ENCODE data around the gene PGAP6. TPM values are rescaled to one million over a fixed set of nuclear protein-coding genes. Genes with fewer than 3 reads are reported as not detected.

Gene PGAP6
- total and polyA plus RNA-seq, 9 of the 15 experiments (the other 6 are each of a cell fraction or from before 2014, with no cell fraction given) = 0.45 to 50.2 (median 39.3) TPM

GRCh38 chr16:361872-362701, 19.7 kb downstream of the PGAP6 start (continued):
- no peak for TF ChIP-seq DIDO1 (tag; IDR thresholded peaks at IDR 0.05; ENCODE audit: low read depth)
- TF ChIP-seq, protein P1, sequence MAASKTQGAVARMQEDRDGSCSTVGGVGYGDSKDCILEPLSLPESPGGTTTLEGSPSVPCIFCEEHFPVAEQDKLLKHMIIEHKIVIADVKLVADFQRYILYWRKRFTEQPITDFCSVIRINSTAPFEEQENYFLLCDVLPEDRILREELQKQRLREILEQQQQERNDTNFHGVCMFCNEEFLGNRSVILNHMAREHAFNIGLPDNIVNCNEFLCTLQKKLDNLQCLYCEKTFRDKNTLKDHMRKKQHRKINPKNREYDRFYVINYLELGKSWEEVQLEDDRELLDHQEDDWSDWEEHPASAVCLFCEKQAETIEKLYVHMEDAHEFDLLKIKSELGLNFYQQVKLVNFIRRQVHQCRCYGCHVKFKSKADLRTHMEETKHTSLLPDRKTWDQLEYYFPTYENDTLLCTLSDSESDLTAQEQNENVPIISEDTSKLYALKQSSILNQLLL (CRISPR knock-in tag; IDR thresholded peaks at IDR 0.05; ENCODE audit: borderline replicate concordance) = no peak
- no peak for TF ChIP-seq BRF2 (IDR thresholded peaks at IDR 0.05; ENCODE audit: borderline replicate concordance, insufficient read depth, insufficient read length)
- TF ChIP-seq RB1 (IDR thresholded peaks at IDR 0.05; ENCODE audit: low read depth) = peak; percentile 72; the same call in 1 of the 2 replicates
- TF ChIP-seq, protein P2, sequence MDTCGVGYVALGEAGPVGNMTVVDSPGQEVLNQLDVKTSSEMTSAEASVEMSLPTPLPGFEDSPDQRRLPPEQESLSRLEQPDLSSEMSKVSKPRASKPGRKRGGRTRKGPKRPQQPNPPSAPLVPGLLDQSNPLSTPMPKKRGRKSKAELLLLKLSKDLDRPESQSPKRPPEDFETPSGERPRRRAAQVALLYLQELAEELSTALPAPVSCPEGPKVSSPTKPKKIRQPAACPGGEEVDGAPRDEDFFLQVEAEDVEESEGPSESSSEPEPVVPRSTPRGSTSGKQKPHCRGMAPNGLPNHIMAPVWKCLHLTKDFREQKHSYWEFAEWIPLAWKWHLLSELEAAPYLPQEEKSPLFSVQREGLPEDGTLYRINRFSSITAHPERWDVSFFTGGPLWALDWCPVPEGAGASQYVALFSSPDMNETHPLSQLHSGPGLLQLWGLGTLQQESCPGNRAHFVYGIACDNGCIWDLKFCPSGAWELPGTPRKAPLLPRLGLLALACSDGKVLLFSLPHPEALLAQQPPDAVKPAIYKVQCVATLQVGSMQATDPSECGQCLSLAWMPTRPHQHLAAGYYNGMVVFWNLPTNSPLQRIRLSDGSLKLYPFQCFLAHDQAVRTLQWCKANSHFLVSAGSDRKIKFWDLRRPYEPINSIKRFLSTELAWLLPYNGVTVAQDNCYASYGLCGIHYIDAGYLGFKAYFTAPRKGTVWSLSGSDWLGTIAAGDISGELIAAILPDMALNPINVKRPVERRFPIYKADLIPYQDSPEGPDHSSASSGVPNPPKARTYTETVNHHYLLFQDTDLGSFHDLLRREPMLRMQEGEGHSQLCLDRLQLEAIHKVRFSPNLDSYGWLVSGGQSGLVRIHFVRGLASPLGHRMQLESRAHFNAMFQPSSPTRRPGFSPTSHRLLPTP (IDR thresholded peaks at IDR 0.05; ENCODE audit: borderline replicate concordance, extremely low read depth, insufficient read length) = no peak
- TF ChIP-seq YY1 (IDR thresholded peaks at IDR 0.05; ENCODE audit: borderline replicate concordance in 1 of 3, control insufficient read depth in 1 of 3, extremely low read depth in 1 of 3, insufficient read depth in 3 of 3, insufficient read length in 1 of 3, insufficient replicate concordance in 2 of 3, low read depth in 1 of 3, low read length in 2 of 3) = no peak
- TF ChIP-seq, protein P3, sequence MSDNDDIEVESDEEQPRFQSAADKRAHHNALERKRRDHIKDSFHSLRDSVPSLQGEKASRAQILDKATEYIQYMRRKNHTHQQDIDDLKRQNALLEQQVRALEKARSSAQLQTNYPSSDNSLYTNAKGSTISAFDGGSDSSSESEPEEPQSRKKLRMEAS (CRISPR knock-in tag; IDR thresholded peaks at IDR 0.05) = 0 out of 2 replicates have a peak, but pooled peaks have one; percentile 32

All from K562 (cell line).